Cardiac muscle cell (in vitro differentiated cells and primary cell): Measurements from ENCODE around the gene PLCXD3. TPM values are rescaled to one million over a fixed set of nuclear protein-coding genes. Genes with fewer than 3 reads are reported as not detected.
A peak's percentile ranks its signal among the peaks of the same experiment; 100 is the strongest.

ENCODE experiments used
- DNase-seq, 2 donors: peaks; one replicate each; pipeline versions ENCODE4 v3.0.0 to v3.0.0-alpha.2; 2010 to 2017; ENCODE audit warnings: low read depth in 1 of 2, low spot score in 1 of 2
- H3K27ac ChIP-seq: fragments of 200-600 bp; sonication (generic); 2 replicates; pipeline ENCODE4 v1.5.1; 2016
- H3K27me3 ChIP-seq: fragments of 200-600 bp; sonication (generic); 2 replicates; pipeline ENCODE4 v1.6.0; 2016; ENCODE audit warnings: control low read depth
- H3K36me3 ChIP-seq: fragments of 200-600 bp; sonication (generic); 2 replicates; pipeline ENCODE4 v1.5.1; 2016; ENCODE audit warnings: control low read depth
- H3K4me1 ChIP-seq: fragments of 200-600 bp; sonication (generic); 2 replicates; pipeline ENCODE4 v1.8.1; 2017; ENCODE audit warnings: low read depth, mild to moderate bottlenecking, mixed run types
- H3K4me3 ChIP-seq: fragments of 200-600 bp; sonication (generic); 2 replicates; pipeline ENCODE4 v1.5.1; 2016; ENCODE audit warnings: mild to moderate bottlenecking
- H3K9me3 ChIP-seq: fragments of 200-600 bp; sonication (generic); 2 replicates; pipeline ENCODE4 v1.5.1; 2017; ENCODE audit warnings: low read depth, mild to moderate bottlenecking, control low read depth
- CTCF ChIP-seq: IDR thresholded peaks from 2 replicates; pipeline ENCODE4 v1.5.1; 2012; ENCODE audit warnings: low read depth, mild to moderate bottlenecking, low read length
- polyA plus RNA-seq: library from polyadenylated mRNA; unstranded; fragments of >200 nt; fragmentation: Nextera tagmentation; extraction: Ambion mirVana; gene quantifications from 2 replicates; pipeline ENCODE4 v1.2.1, GENCODE V29; 2016
- total RNA-seq: library from RNA; depleted of rRNA; stranded (reverse); fragments of >200 nt; gene quantifications from 2 replicates; pipeline ENCODE4 v1.2.3, GENCODE V29; 2016

Gene PLCXD3
- total and polyA plus RNA-seq, 2 experiments from 2014 or later = 7.9 to 58.6 TPM

DNA sequence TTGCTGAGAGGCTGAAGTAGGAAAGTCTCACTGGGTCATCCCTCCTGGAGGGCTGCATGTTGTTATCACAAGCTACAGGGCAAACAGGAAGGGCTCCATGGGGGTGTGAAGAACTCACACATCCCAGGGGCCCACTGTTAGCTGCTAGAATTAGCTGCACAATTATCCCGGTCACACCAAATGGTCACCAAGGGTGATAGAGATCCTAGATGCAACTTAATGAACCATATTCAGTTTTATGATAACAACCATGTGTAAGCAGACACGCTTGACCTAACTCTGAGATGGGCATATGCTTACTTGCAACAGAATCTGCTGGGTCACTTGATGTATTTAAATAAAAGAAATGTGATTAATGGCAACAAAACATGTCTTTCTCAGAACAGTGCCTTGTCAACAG is 153.6 kb downstream of the PLCXD3 start:
- Histone ChIP-seq H3K4me3 (no peak overlapping the region), H3K36me3 (no peaks in the 10 kb centered on the region), H3K9me3 (no peaks in the 10 kb centered on the region), H3K27me3 (no peaks in the 10 kb centered on the region), H3K4me1 (no peaks in the 10 kb centered on the region), H3K27ac (no peak overlapping the region)
- DNase-seq = no peak
- TF ChIP-seq CTCF = no peak

GRCh38 chr5:41349846-41350245 is 160.6 kb downstream of the PLCXD3 start:
- no peak overlapping the region for H3K4me3 ChIP-seq
- H3K27ac ChIP-seq = no peak overlapping the region
- no peaks in the 10 kb centered on the region for H3K36me3 ChIP-seq
- H3K27me3 ChIP-seq = no peaks in the 10 kb centered on the region
- peaks cover 4% of the 10 kb centered on the region for H3K4me1 ChIP-seq
- H3K9me3 ChIP-seq = no peaks in the 10 kb centered on the region
- no peak for TF ChIP-seq CTCF
- DNase-seq = no peak

- no peak overlapping the region for H3K4me3 ChIP-seq
- no peak overlapping the region for H3K27ac ChIP-seq
- no peaks in the 10 kb centered on the region for H3K36me3 ChIP-seq
- TF ChIP-seq CTCF = peak; percentile 4
- H3K27me3 ChIP-seq = no peaks in the 10 kb centered on the region
- no peak for DNase-seq
- peaks cover 4% of the 10 kb centered on the region for H3K4me1 ChIP-seq
- no peaks in the 10 kb centered on the region for H3K9me3 ChIP-seq
Measured at GRCh38 chr5:41347569-41347968, 162.8 kb downstream of the PLCXD3 start.

- no peaks in the 10 kb centered on the region for H3K9me3 ChIP-seq
- no peak overlapping the region for H3K4me3 ChIP-seq
- H3K27ac ChIP-seq = no peak overlapping the region
- no peaks in the 10 kb centered on the region for H3K36me3 ChIP-seq
- peaks cover 4% of the 10 kb centered on the region for H3K4me1 ChIP-seq
- DNase-seq = peak in 1 of 2 donors; percentile 69
- no peaks in the 10 kb centered on the region for H3K27me3 ChIP-seq
- TF ChIP-seq CTCF = peak; percentile 16
Measured at GRCh38 chr5:41346609-41347008, 163.8 kb downstream of the PLCXD3 start.

DNA sequence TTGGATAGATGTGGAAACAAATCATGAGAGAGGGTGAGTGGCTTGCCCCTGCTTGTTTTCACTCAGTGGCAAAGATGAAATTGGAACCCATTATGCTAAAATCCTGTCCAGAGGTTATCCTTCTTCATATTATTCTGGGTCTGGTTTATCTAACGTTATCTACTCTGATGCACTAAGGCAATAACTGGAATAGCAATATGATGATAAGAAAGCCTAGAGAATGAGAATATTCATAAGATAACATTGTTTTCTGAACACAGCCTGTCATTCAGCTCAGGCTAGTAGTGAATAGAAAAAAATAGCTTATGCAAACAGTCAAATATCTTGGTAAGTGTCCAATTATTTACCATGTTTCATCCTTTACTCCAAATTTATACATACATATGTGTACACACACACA is 165.1 kb downstream of the PLCXD3 start:
- Histone ChIP-seq H3K36me3 (no peaks in the 10 kb centered on the region), H3K27me3 (no peaks in the 10 kb centered on the region), H3K27ac (no peak overlapping the region), H3K4me3 (no peak overlapping the region), H3K4me1 (peaks cover 4% of the 10 kb centered on the region), H3K9me3 (no peaks in the 10 kb centered on the region)
- no peak for TF ChIP-seq CTCF
- DNase-seq = peak in 1 of 2 donors; percentile 84

- no peak overlapping the region for H3K27ac ChIP-seq
- TF ChIP-seq CTCF = no peak
- H3K36me3 ChIP-seq = no peaks in the 10 kb centered on the region
- no peaks in the 10 kb centered on the region for H3K9me3 ChIP-seq
- no peak for DNase-seq
- no peak overlapping the region for H3K4me3 ChIP-seq
- no peaks in the 10 kb centered on the region for H3K27me3 ChIP-seq
- peaks cover 9% of the 10 kb centered on the region for H3K4me1 ChIP-seq
Measured at GRCh38 chr5:41339339-41339738, 171.1 kb downstream of the PLCXD3 start.
